Left hindlimb (tissue), 1 donor: ENCODE data around the gene LRRC72.
"Not testable (repeated sequence)": the region's sequence is repeated elsewhere in the genome, so short reads cannot be mapped to it uniquely, and the experiment has no call there.

ENCODE experiments used
- DNase-seq: peaks from one replicate; pipeline ENCODE4 v3.0.0-alpha.2; 2018

LRRC72 gene

GRCh38 chr7:16526742-16527540 is at the start of gene LRRC72:
Gene LRRC72, plus strand, starts transcription at chr7:16526825. Its CDS starts 128 bp downstream, at chr7:16526953.
- DNase-seq = no peak

- DNase-seq = no peak
These were observed 47.5 kb upstream of the LRRC72 start for GRCh38 chr7:16479161-16479560.

- no peak for DNase-seq
These were observed 47.0 kb upstream of the LRRC72 start for GRCh38 chr7:16479591-16479990.

- no peak for DNase-seq
These were observed 42.0 kb upstream of the LRRC72 start for GRCh38 chr7:16484453-16485158.

- DNase-seq = no peak
These were observed 35.5 kb upstream of the LRRC72 start for GRCh38 chr7:16491148-16491547.

- no peak for DNase-seq
These were observed 34.0 kb upstream of the LRRC72 start for GRCh38 chr7:16492513-16493062.

- no peak for DNase-seq
These were observed 33.4 kb upstream of the LRRC72 start for GRCh38 chr7:16493266-16493665.

GRCh38 chr7:16494551-16494950 is 32.1 kb upstream of the LRRC72 start:
- no peak for DNase-seq

GRCh38 chr7:16494955-16495719 is 31.5 kb upstream of the LRRC72 start:
- DNase-seq = no peak

- no peak for DNase-seq
These were observed 28.5 kb upstream of the LRRC72 start for GRCh38 chr7:16498122-16498521.

- DNase-seq = no peak
These were observed 24.3 kb upstream of the LRRC72 start for GRCh38 chr7:16502303-16502702.

- DNase-seq = no peak
These were observed 22.6 kb upstream of the LRRC72 start for GRCh38 chr7:16504019-16504418.

GRCh38 chr7:16506422-16506821 is 20.2 kb upstream of the LRRC72 start:
- DNase-seq = not testable (repeated sequence)

GRCh38 chr7:16509829-16510228 is 16.8 kb upstream of the LRRC72 start:
- no peak for DNase-seq

GRCh38 chr7:16511314-16511713 is 15.3 kb upstream of the LRRC72 start:
- DNase-seq = no peak

GRCh38 chr7:16512097-16512496 is 14.5 kb upstream of the LRRC72 start:
- DNase-seq = no peak

- DNase-seq = no peak
These were observed 12.4 kb upstream of the LRRC72 start for GRCh38 chr7:16514271-16514670.

- no peak for DNase-seq
These were observed 11.9 kb upstream of the LRRC72 start for GRCh38 chr7:16514729-16515128.

- no peak for DNase-seq
These were observed 10.6 kb upstream of the LRRC72 start for GRCh38 chr7:16515785-16516685.

- not testable (repeated sequence) for DNase-seq
These were observed 6.6 kb upstream of the LRRC72 start for GRCh38 chr7:16519985-16520384.

- DNase-seq = no peak
These were observed 2.3 kb upstream of the LRRC72 start for GRCh38 chr7:16524332-16524731.

- no peak for DNase-seq
These were observed 1.9 kb downstream of the LRRC72 start for GRCh38 chr7:16528520-16528919.
